SU-DHL-6 (cell line): ENCODE data around the gene ORM2.

ENCODE experiments used
- EZH2phosphoT487 ChIP-seq: fragments of 200-600 bp; sonication (generic), shearing (Covaris generic); conservative IDR thresholded peaks from 2 replicates; pipeline ENCODE4 v1.6.1; 2018; ENCODE audit warnings: mild to moderate bottlenecking, antibody characterized with exemption, low read length, moderate library complexity, mixed read lengths
- TF ChIP-seq, protein P1 (sequence below): fragments of 200-600 bp; sonication (generic); IDR thresholded peaks from one replicate; pipeline ENCODE4 v1.5.1; 2017; ENCODE audit warnings: antibody characterized with exemption, mild to moderate bottlenecking, low read length, moderate library complexity; ENCODE audit not compliant: insufficient read depth, poor library complexity, severe bottlenecking

- TF ChIP-seq, protein P1, sequence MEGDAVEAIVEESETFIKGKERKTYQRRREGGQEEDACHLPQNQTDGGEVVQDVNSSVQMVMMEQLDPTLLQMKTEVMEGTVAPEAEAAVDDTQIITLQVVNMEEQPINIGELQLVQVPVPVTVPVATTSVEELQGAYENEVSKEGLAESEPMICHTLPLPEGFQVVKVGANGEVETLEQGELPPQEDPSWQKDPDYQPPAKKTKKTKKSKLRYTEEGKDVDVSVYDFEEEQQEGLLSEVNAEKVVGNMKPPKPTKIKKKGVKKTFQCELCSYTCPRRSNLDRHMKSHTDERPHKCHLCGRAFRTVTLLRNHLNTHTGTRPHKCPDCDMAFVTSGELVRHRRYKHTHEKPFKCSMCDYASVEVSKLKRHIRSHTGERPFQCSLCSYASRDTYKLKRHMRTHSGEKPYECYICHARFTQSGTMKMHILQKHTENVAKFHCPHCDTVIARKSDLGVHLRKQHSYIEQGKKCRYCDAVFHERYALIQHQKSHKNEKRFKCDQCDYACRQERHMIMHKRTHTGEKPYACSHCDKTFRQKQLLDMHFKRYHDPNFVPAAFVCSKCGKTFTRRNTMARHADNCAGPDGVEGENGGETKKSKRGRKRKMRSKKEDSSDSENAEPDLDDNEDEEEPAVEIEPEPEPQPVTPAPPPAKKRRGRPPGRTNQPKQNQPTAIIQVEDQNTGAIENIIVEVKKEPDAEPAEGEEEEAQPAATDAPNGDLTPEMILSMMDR, result no peak
- TF ChIP-seq EZH2phosphoT487, result no peak
These were observed 37.6 kb upstream of the ORM2 start for GRCh38 chr9:114291886-114292590.
